ENCODE results near the gene KRTAP4-8.
"Not testable (repeated sequence)": the region's sequence is repeated elsewhere in the genome, so short reads cannot be mapped to it uniquely, and the experiment has no call there.

KRTAP4-8 gene

GRCh38 chr17:41071606-41072360 lies 26.2 kb downstream of the KRTAP4-8 start:
- in situ Hi-C loops (cut with HindIII; ENCODE audit: low pct_ligation_motif_present, low pct_unique_long_range_greater_than_20kb, low sequenced_read_pairs): no loop called here

GRCh38 chr17:41069031-41069430 lies 28.9 kb downstream of the KRTAP4-8 start:
- DNase-seq: no peak
- in situ Hi-C loops (cut with HindIII; ENCODE audit: low pct_ligation_motif_present, low pct_unique_long_range_greater_than_20kb, low sequenced_read_pairs): no loop called here

More at GRCh38 chr17:41071606-41072360, 26.2 kb downstream of the KRTAP4-8 start:
- no peak for DNase-seq

- in situ Hi-C loops (cut with HindIII; ENCODE audit: low pct_ligation_motif_present, low pct_unique_long_range_greater_than_20kb, low sequenced_read_pairs): no loop called here
Measured at GRCh38 chr17:41067281-41067680, 30.7 kb downstream of the KRTAP4-8 start.

GRCh38 chr17:41065829-41066624 lies 31.9 kb downstream of the KRTAP4-8 start, which contains the start of gene KRTAP2-4:
Gene KRTAP2-4, minus strand, starts transcription at chr17:41065879. Its CDS starts 34 bp downstream, at chr17:41065845.
- in situ Hi-C loops (cut with HindIII; ENCODE audit: low pct_ligation_motif_present, low pct_unique_long_range_greater_than_20kb, low sequenced_read_pairs): no loop called here
- peak; percentile 82 for DNase-seq

More at GRCh38 chr17:41067281-41067680, 30.7 kb downstream of the KRTAP4-8 start:
- DNase-seq: no peak

- not testable (repeated sequence) for DNase-seq
Measured at GRCh38 chr17:41065016-41065689, 32.8 kb downstream of the KRTAP4-8 start.

GRCh38 chr17:41064301-41064700 lies 33.6 kb downstream of the KRTAP4-8 start:
- in situ Hi-C loops (cut with HindIII; ENCODE audit: low pct_ligation_motif_present, low pct_unique_long_range_greater_than_20kb, low sequenced_read_pairs): no loop called here

More at GRCh38 chr17:41065016-41065689, 32.8 kb downstream of the KRTAP4-8 start:
- in situ Hi-C loops (cut with HindIII; ENCODE audit: low pct_ligation_motif_present, low pct_unique_long_range_greater_than_20kb, low sequenced_read_pairs): not testable (repeated sequence)

GRCh38 chr17:41063449-41063848 lies 34.5 kb downstream of the KRTAP4-8 start:
- no peak for DNase-seq
- in situ Hi-C loops (cut with HindIII; ENCODE audit: low pct_ligation_motif_present, low pct_unique_long_range_greater_than_20kb, low sequenced_read_pairs): no loop called here

More at GRCh38 chr17:41064301-41064700, 33.6 kb downstream of the KRTAP4-8 start:
- DNase-seq: no peak

GRCh38 chr17:41061964-41062363 lies 36.0 kb downstream of the KRTAP4-8 start:
- in situ Hi-C loops (cut with HindIII; ENCODE audit: low pct_ligation_motif_present, low pct_unique_long_range_greater_than_20kb, low sequenced_read_pairs): no loop called here
- peak; percentile 92 for DNase-seq

GRCh38 chr17:41060052-41060604 lies 37.8 kb downstream of the KRTAP4-8 start, which contains the start of gene KRTAP2-3:
Gene KRTAP2-3, minus strand, starts transcription at chr17:41060114. Its CDS starts 64 bp downstream, at chr17:41060050.
- DNase-seq: peak; percentile 98
- in situ Hi-C loops (cut with HindIII; ENCODE audit: low pct_ligation_motif_present, low pct_unique_long_range_greater_than_20kb, low sequenced_read_pairs): no loop called here

- in situ Hi-C loops (cut with HindIII; ENCODE audit: low pct_ligation_motif_present, low pct_unique_long_range_greater_than_20kb, low sequenced_read_pairs): not testable (repeated sequence)
- DNase-seq: peak; percentile 53
Measured at GRCh38 chr17:41059276-41060051, 38.5 kb downstream of the KRTAP4-8 start.

GRCh38 chr17:41058741-41059140 lies 39.2 kb downstream of the KRTAP4-8 start:
- in situ Hi-C loops (cut with HindIII; ENCODE audit: low pct_ligation_motif_present, low pct_unique_long_range_greater_than_20kb, low sequenced_read_pairs): no loop called here
- no peak for DNase-seq

GRCh38 chr17:41057547-41057946 lies 40.4 kb downstream of the KRTAP4-8 start:
- in situ Hi-C loops (cut with HindIII; ENCODE audit: low pct_ligation_motif_present, low pct_unique_long_range_greater_than_20kb, low sequenced_read_pairs): no loop called here
- no peak for DNase-seq

GRCh38 chr17:41055130-41055529 lies 42.8 kb downstream of the KRTAP4-8 start, which contains the start of gene KRTAP2-2:
Gene KRTAP2-2, minus strand, starts transcription at chr17:41055230. Its CDS starts 19 bp downstream, at chr17:41055211.
- DNase-seq; in situ Hi-C loops (cut with HindIII; ENCODE audit: low pct_ligation_motif_present, low pct_unique_long_range_greater_than_20kb, low sequenced_read_pairs): not testable (repeated sequence)

- DNase-seq; in situ Hi-C loops (cut with HindIII; ENCODE audit: low pct_ligation_motif_present, low pct_unique_long_range_greater_than_20kb, low sequenced_read_pairs): not testable (repeated sequence)
Measured at GRCh38 chr17:41054556-41054955, 43.4 kb downstream of the KRTAP4-8 start.

- in situ Hi-C loops (cut with HindIII; ENCODE audit: low pct_ligation_motif_present, low pct_unique_long_range_greater_than_20kb, low sequenced_read_pairs): no loop called here
- no peak for DNase-seq
Measured at GRCh38 chr17:41054025-41054424, 43.9 kb downstream of the KRTAP4-8 start.

- DNase-seq: no peak
Measured at GRCh38 chr17:41052566-41052965, 45.4 kb downstream of the KRTAP4-8 start.

GRCh38 chr17:41049110-41049509 lies 48.8 kb downstream of the KRTAP4-8 start:
- in situ Hi-C loops (cut with HindIII; ENCODE audit: low pct_ligation_motif_present, low pct_unique_long_range_greater_than_20kb, low sequenced_read_pairs): no loop called here

More at GRCh38 chr17:41052566-41052965, 45.4 kb downstream of the KRTAP4-8 start:
- in situ Hi-C loops (cut with HindIII; ENCODE audit: low pct_ligation_motif_present, low pct_unique_long_range_greater_than_20kb, low sequenced_read_pairs): no loop called here

More at GRCh38 chr17:41049110-41049509, 48.8 kb downstream of the KRTAP4-8 start:
- DNase-seq: no peak
